Fibroblast of skin of left quadriceps (primary cell): Measurements from ENCODE around the gene ZNF219.

Experiments
- DNase-seq, 2 experiments: peaks; one replicate each; pipeline ENCODE4 v3.0.0-alpha.2; 2013; ENCODE audit warnings: low read depth in 2 of 2

The ZNF219 gene

GRCh38 chr14:21069388-21070082 is 28.9 kb downstream of the ZNF219 start:
- no peak for DNase-seq

- no peak for DNase-seq
Measured at GRCh38 chr14:21068521-21069387, 29.7 kb downstream of the ZNF219 start.

GRCh38 chr14:21066882-21067502 is 31.5 kb downstream of the ZNF219 start:
- DNase-seq, result no peak

- DNase-seq, result peak; percentile 76 to 77
Measured at GRCh38 chr14:21063479-21063878, 35.0 kb downstream of the ZNF219 start.

GRCh38 chr14:21061347-21061668 is 37.1 kb downstream of the ZNF219 start:
- DNase-seq, result no peak

GRCh38 chr14:21060614-21061346 is 37.7 kb downstream of the ZNF219 start:
- DNase-seq, result no peak

- DNase-seq, result no peak
Measured at GRCh38 chr14:21059842-21060613, 38.4 kb downstream of the ZNF219 start.

- no peak for DNase-seq
Measured at GRCh38 chr14:21058903-21059302, 39.6 kb downstream of the ZNF219 start.

GRCh38 chr14:21057803-21058675 is 40.4 kb downstream of the ZNF219 start, which contains the start of gene RNASE8:
Gene RNASE8, plus strand, starts transcription at chr14:21057822. Its CDS starts 71 bp downstream, at chr14:21057893.
- no peak for DNase-seq

- no peak for DNase-seq
Measured at GRCh38 chr14:21056520-21057163, 41.8 kb downstream of the ZNF219 start.

GRCh38 chr14:21055432-21056117 is 42.9 kb downstream of the ZNF219 start:
- DNase-seq, result no peak

- DNase-seq, result no peak
Measured at GRCh38 chr14:21054768-21055145, 43.7 kb downstream of the ZNF219 start.

GRCh38 chr14:21054123-21054767 is 44.2 kb downstream of the ZNF219 start:
- no peak for DNase-seq

GRCh38 chr14:21053184-21054122 is 45.0 kb downstream of the ZNF219 start:
- no peak for DNase-seq

- DNase-seq, result no peak
Measured at GRCh38 chr14:21050597-21050996, 47.9 kb downstream of the ZNF219 start.

GRCh38 chr14:21049271-21049673 is 49.2 kb downstream of the ZNF219 start:
- no peak for DNase-seq

GRCh38 chr14:21048638-21049037 is 49.8 kb downstream of the ZNF219 start:
- DNase-seq, result no peak
